ENCODE data around the gene MYL10. TPM values are rescaled to one million over a fixed set of nuclear protein-coding genes. Genes with fewer than 3 reads are reported as not detected.

The MYL10 gene
- total RNA-seq, 2 donors from 2014 or later, result not detected

- H3K27me3 ChIP-seq, result no peaks in the 10 kb centered on the region
- H3K4me1 ChIP-seq, result no peaks in the 10 kb centered on the region
- TF ChIP-seq, protein P1, sequence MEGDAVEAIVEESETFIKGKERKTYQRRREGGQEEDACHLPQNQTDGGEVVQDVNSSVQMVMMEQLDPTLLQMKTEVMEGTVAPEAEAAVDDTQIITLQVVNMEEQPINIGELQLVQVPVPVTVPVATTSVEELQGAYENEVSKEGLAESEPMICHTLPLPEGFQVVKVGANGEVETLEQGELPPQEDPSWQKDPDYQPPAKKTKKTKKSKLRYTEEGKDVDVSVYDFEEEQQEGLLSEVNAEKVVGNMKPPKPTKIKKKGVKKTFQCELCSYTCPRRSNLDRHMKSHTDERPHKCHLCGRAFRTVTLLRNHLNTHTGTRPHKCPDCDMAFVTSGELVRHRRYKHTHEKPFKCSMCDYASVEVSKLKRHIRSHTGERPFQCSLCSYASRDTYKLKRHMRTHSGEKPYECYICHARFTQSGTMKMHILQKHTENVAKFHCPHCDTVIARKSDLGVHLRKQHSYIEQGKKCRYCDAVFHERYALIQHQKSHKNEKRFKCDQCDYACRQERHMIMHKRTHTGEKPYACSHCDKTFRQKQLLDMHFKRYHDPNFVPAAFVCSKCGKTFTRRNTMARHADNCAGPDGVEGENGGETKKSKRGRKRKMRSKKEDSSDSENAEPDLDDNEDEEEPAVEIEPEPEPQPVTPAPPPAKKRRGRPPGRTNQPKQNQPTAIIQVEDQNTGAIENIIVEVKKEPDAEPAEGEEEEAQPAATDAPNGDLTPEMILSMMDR (IDR thresholded peaks at IDR 0.05), result no peak
- no peaks in the 10 kb centered on the region for H3K9me3 ChIP-seq
- no peak for DNase-seq (ENCODE audit: low spot score)
- no peak overlapping the region for H3K27ac ChIP-seq
- no peaks in the 10 kb centered on the region for H3K36me3 ChIP-seq
- H3K4me3 ChIP-seq, result no peak overlapping the region
These were observed 35.9 kb upstream of the MYL10 start for GRCh38 chr7:101664893-101665471.

GRCh38 chr7:101664436-101664835 lies 35.3 kb upstream of the MYL10 start:
- H3K36me3 ChIP-seq, result no peaks in the 10 kb centered on the region
- no peak for DNase-seq (ENCODE audit: low spot score)
- H3K9me3 ChIP-seq, result no peaks in the 10 kb centered on the region
- no peak overlapping the region for H3K4me3 ChIP-seq
- TF ChIP-seq, protein P1 (IDR thresholded peaks at IDR 0.05), result no peak
- no peaks in the 10 kb centered on the region for H3K4me1 ChIP-seq
- no peak overlapping the region for H3K27ac ChIP-seq
- H3K27me3 ChIP-seq, result no peaks in the 10 kb centered on the region

GRCh38 chr7:101663747-101664146 lies 34.7 kb upstream of the MYL10 start:
- Histone ChIP-seq H3K27ac (no peak overlapping the region), H3K4me3 (no peak overlapping the region), H3K27me3 (no peaks in the 10 kb centered on the region), H3K9me3 (no peaks in the 10 kb centered on the region), H3K4me1 (no peaks in the 10 kb centered on the region), H3K36me3 (no peaks in the 10 kb centered on the region)
- TF ChIP-seq, protein P1 (IDR thresholded peaks at IDR 0.05), result no peak
- DNase-seq (ENCODE audit: low spot score), result no peak

- TF ChIP-seq, protein P1 (IDR thresholded peaks at IDR 0.05), result no peak
- Histone ChIP-seq H3K36me3 (no peaks in the 10 kb centered on the region), H3K9me3 (no peaks in the 10 kb centered on the region), H3K4me3 (no peak overlapping the region), H3K27me3 (no peaks in the 10 kb centered on the region), H3K4me1 (no peaks in the 10 kb centered on the region), H3K27ac (no peak overlapping the region)
- no peak for DNase-seq (ENCODE audit: low spot score)
These were observed 33.4 kb upstream of the MYL10 start for GRCh38 chr7:101662447-101662998.

- H3K27ac ChIP-seq, result no peak overlapping the region
- H3K4me1 ChIP-seq, result no peaks in the 10 kb centered on the region
- TF ChIP-seq, protein P1 (IDR thresholded peaks at IDR 0.05), result no peak
- H3K9me3 ChIP-seq, result no peaks in the 10 kb centered on the region
- no peaks in the 10 kb centered on the region for H3K27me3 ChIP-seq
- no peak overlapping the region for H3K4me3 ChIP-seq
- DNase-seq (ENCODE audit: low spot score), result no peak
- H3K36me3 ChIP-seq, result no peaks in the 10 kb centered on the region
These were observed 30.6 kb upstream of the MYL10 start for GRCh38 chr7:101659706-101660105.

- Histone ChIP-seq H3K4me1 (no peaks in the 10 kb centered on the region), H3K4me3 (no peak overlapping the region), H3K9me3 (no peaks in the 10 kb centered on the region), H3K27ac (no peak overlapping the region), H3K36me3 (no peaks in the 10 kb centered on the region), H3K27me3 (no peaks in the 10 kb centered on the region)
- TF ChIP-seq, protein P1 (IDR thresholded peaks at IDR 0.05), result no peak
- no peak for DNase-seq (ENCODE audit: low spot score)
These were observed 28.1 kb upstream of the MYL10 start for GRCh38 chr7:101657171-101657570.
